Esophagus muscularis mucosa (tissue), 4 donors: ENCODE results near the gene SLC38A8.

Experiments used
- CTCF ChIP-seq, 3 experiments: fragments of 200-600 bp in 2 of 3; fragments of 450-650 bp in 1 of 3; sonication (generic) in 2 of 3; IDR thresholded peaks; one replicate each; pipeline ENCODE4 v1.5.1; 2017 to 2019; ENCODE audit warnings: antibody characterized with exemption in 3 of 3, mild to moderate bottlenecking in 2 of 3, moderate library complexity in 1 of 3
- EP300 ChIP-seq: sonication (generic); formaldehyde crosslinking; IDR thresholded peaks from one replicate; pipeline ENCODE4 v1.6.1; 2017; ENCODE audit warnings: antibody characterized with exemption
- POLR2A ChIP-seq: fragments of 450-650 bp; IDR thresholded peaks from one replicate; pipeline ENCODE4 v1.6.1; 2017; ENCODE audit warnings: antibody characterized with exemption, moderate library complexity, mild to moderate bottlenecking, low read depth
- POLR2AphosphoS5 ChIP-seq, 2 donors: sonication (generic); formaldehyde crosslinking; IDR thresholded peaks; one replicate each; pipeline ENCODE4 v1.6.1; 2017; ENCODE audit warnings: antibody characterized with exemption in 2 of 2

GRCh38 chr16:84039696-84040095, 2.9 kb downstream of the SLC38A8 start:
- TF ChIP-seq CTCF (IDR thresholded peaks at IDR 0.05) = no peak
- no peak for TF ChIP-seq EP300
- no peak for TF ChIP-seq POLR2A
- TF ChIP-seq POLR2AphosphoS5 (IDR thresholded peaks at IDR 0.05) = no peak
